BLaER1 (cell line): ENCODE data around the gene AURKAIP1.

Experiments
- H3K27ac ChIP-seq: shearing (Covaris generic); formaldehyde crosslinking; 2 replicates; pipeline ENCODE4 v1.8.1; 2022
- H3K27me3 ChIP-seq: shearing (Covaris generic); formaldehyde crosslinking; 2 replicates; pipeline ENCODE4 v1.8.1; 2022
- H3K36me3 ChIP-seq: shearing (Covaris generic); formaldehyde crosslinking; 2 replicates; pipeline ENCODE4 v1.8.1; 2022
- H3K4me1 ChIP-seq: shearing (Covaris generic); formaldehyde crosslinking; 2 replicates; pipeline ENCODE4 v1.8.1; 2022
- H3K4me2 ChIP-seq: shearing (Covaris generic); formaldehyde crosslinking; 2 replicates; pipeline ENCODE4 v1.8.1; 2022
- H3K4me3 ChIP-seq: shearing (Covaris generic); formaldehyde crosslinking; 2 replicates; pipeline ENCODE4 v1.8.1; 2022
- H3K9ac ChIP-seq: shearing (Covaris generic); formaldehyde crosslinking; 2 replicates; pipeline ENCODE4 v1.8.1; 2022
- H3K9me3 ChIP-seq: shearing (Covaris generic); formaldehyde crosslinking; 2 replicates; pipeline ENCODE4 v1.8.1; 2022
- H4K20me1 ChIP-seq: shearing (Covaris generic); formaldehyde crosslinking; 2 replicates; pipeline ENCODE4 v1.8.1; 2022
- Cebpa-rat ChIP-seq: shearing (Covaris generic); IDR thresholded peaks from 2 replicates; pipeline ENCODE4 v1.8.1; 2022

Gene AURKAIP1

GRCh38 chr1:1374929-1375662, at the start of gene AURKAIP1:
Gene AURKAIP1, minus strand, starts transcription at chr1:1375207. Its CDS starts 451 bp downstream, at chr1:1374756.
- Histone ChIP-seq H3K36me3 (peaks cover 36% of the 10 kb centered on the region), H3K9me3 (no peaks in the 10 kb centered on the region), H3K4me3 (peak within 1 kb of the TSS; percentile 100), H3K4me1 (peaks cover 51% of the 10 kb centered on the region), H4K20me1 (peaks cover 44% of the 10 kb centered on the region), H3K27ac (peak within 1 kb of the TSS; percentile 99), H3K27me3 (no peaks in the 10 kb centered on the region), H3K9ac (peak within 1 kb of the TSS; percentile 98), H3K4me2 (peak within 1 kb of the TSS; percentile 100)
- TF ChIP-seq Cebpa-rat = no peak

- H3K4me1 ChIP-seq = peaks cover 69% of the 10 kb centered on the region
- no peak overlapping the region for H3K9ac ChIP-seq
- H4K20me1 ChIP-seq = no peaks in the 10 kb centered on the region
- H3K4me3 ChIP-seq = no peak overlapping the region
- H3K9me3 ChIP-seq = no peaks in the 10 kb centered on the region
- H3K27ac ChIP-seq = no peak overlapping the region
- no peaks in the 10 kb centered on the region for H3K36me3 ChIP-seq
- H3K27me3 ChIP-seq = no peaks in the 10 kb centered on the region
- no peak overlapping the region for H3K4me2 ChIP-seq
- TF ChIP-seq Cebpa-rat = no peak
Measured at GRCh38 chr1:1424707-1425106, 49.7 kb upstream of the AURKAIP1 start.

- no peaks in the 10 kb centered on the region for H3K27me3 ChIP-seq
- H3K36me3 ChIP-seq = no peaks in the 10 kb centered on the region
- no peaks in the 10 kb centered on the region for H4K20me1 ChIP-seq
- H3K9ac ChIP-seq = no peak overlapping the region
- no peak overlapping the region for H3K27ac ChIP-seq
- H3K9me3 ChIP-seq = no peaks in the 10 kb centered on the region
- no peak for TF ChIP-seq Cebpa-rat
- H3K4me2 ChIP-seq = peak overlapping the region; percentile 85
- no peak overlapping the region for H3K4me3 ChIP-seq
- peaks cover 73% of the 10 kb centered on the region for H3K4me1 ChIP-seq
Measured at GRCh38 chr1:1423245-1423597, 48.2 kb upstream of the AURKAIP1 start.

GRCh38 chr1:1422465-1423244, 47.6 kb upstream of the AURKAIP1 start:
- Histone ChIP-seq H3K36me3 (no peaks in the 10 kb centered on the region), H3K4me2 (peak overlapping the region; percentile 85), H3K9ac (peak overlapping the region; percentile 63; the same call in 1 of the 2 replicates), H3K27ac (peak overlapping the region; percentile 70), H3K9me3 (no peaks in the 10 kb centered on the region), H4K20me1 (no peaks in the 10 kb centered on the region), H3K27me3 (no peaks in the 10 kb centered on the region), H3K4me1 (peaks cover 79% of the 10 kb centered on the region), H3K4me3 (no peak overlapping the region)
- no peak for TF ChIP-seq Cebpa-rat

- no peak overlapping the region for H3K4me3 ChIP-seq
Measured at GRCh38 chr1:1421907-1422464, 47.0 kb upstream of the AURKAIP1 start.

GRCh38 chr1:1421147-1421906, 46.3 kb upstream of the AURKAIP1 start, which contains the start of gene ANKRD65:
Gene ANKRD65, minus strand, starts transcription at chr1:1421276. Its CDS starts 271 bp downstream, at chr1:1421005.
- H3K9ac ChIP-seq = peak within 1 kb of the TSS; percentile 73
- TF ChIP-seq Cebpa-rat = no peak
- no peaks in the 10 kb centered on the region for H3K9me3 ChIP-seq
- peaks cover 78% of the 10 kb centered on the region for H3K4me1 ChIP-seq
- no peaks in the 10 kb centered on the region for H3K36me3 ChIP-seq
- peak within 1 kb of the TSS; percentile 85 for H3K27ac ChIP-seq
- no peaks in the 10 kb centered on the region for H3K27me3 ChIP-seq
- peak within 1 kb of the TSS; percentile 85 for H3K4me2 ChIP-seq
- H3K4me3 ChIP-seq = peak within 1 kb of the TSS; percentile 38; the same call in 1 of the 2 replicates
- no peaks in the 10 kb centered on the region for H4K20me1 ChIP-seq

More at GRCh38 chr1:1421907-1422464, 47.0 kb upstream of the AURKAIP1 start:
- Histone ChIP-seq H3K9ac (peak overlapping the region; percentile 63; the same call in 1 of the 2 replicates), H4K20me1 (no peaks in the 10 kb centered on the region), H3K27ac (peak overlapping the region; percentile 70), H3K9me3 (no peaks in the 10 kb centered on the region), H3K4me2 (peak overlapping the region; percentile 85), H3K4me1 (peaks cover 82% of the 10 kb centered on the region), H3K36me3 (no peaks in the 10 kb centered on the region), H3K27me3 (no peaks in the 10 kb centered on the region)
- no peak for TF ChIP-seq Cebpa-rat

- Histone ChIP-seq H3K27me3 (no peaks in the 10 kb centered on the region), H3K27ac (peak overlapping the region; percentile 85), H3K9me3 (no peaks in the 10 kb centered on the region), H3K9ac (peak overlapping the region; percentile 73), H3K36me3 (no peaks in the 10 kb centered on the region), H3K4me2 (peak overlapping the region; percentile 85), H3K4me1 (peaks cover 71% of the 10 kb centered on the region), H3K4me3 (0 out of 2 replicates have a peak overlapping the region, but pooled peaks have one; percentile 38), H4K20me1 (no peaks in the 10 kb centered on the region)
- TF ChIP-seq Cebpa-rat = no peak
Measured at GRCh38 chr1:1420654-1421141, 45.7 kb upstream of the AURKAIP1 start.

- Histone ChIP-seq H3K27me3 (no peaks in the 10 kb centered on the region), H3K36me3 (no peaks in the 10 kb centered on the region), H3K4me1 (peaks cover 65% of the 10 kb centered on the region), H3K27ac (no peak overlapping the region), H3K4me3 (no peak overlapping the region), H4K20me1 (no peaks in the 10 kb centered on the region), H3K9me3 (no peaks in the 10 kb centered on the region), H3K9ac (no peak overlapping the region), H3K4me2 (peak overlapping the region; percentile 54)
- no peak for TF ChIP-seq Cebpa-rat
Measured at GRCh38 chr1:1419813-1420653, 45.0 kb upstream of the AURKAIP1 start.
